Measurements from ENCODE around the gene DAZ4.
"Not testable (repeated sequence)": the region's sequence is repeated elsewhere in the genome, so short reads cannot be mapped to it uniquely, and the experiment has no call there.

DAZ4 gene

GRCh38 chrY:24833619-24834018, at the start of gene DAZ4:
Gene DAZ4 (plus strand): TSS chrY:24833919. CDS start chrY:24834127, 208 bp downstream.
- not testable (repeated sequence) for H3K9me3 ChIP-seq; H3K27me3 ChIP-seq; H3K4me3 ChIP-seq (ENCODE audit: low read depth in 1 of 2, low read length in 1 of 2); H3K36me3 ChIP-seq; H3K27ac ChIP-seq; H3K4me1 ChIP-seq (ENCODE audit: control insufficient read depth in 1 of 2, insufficient read depth in 1 of 2, low read depth in 1 of 2, low read length in 1 of 2)

GRCh38 chrY:24813293-24813692, 20.4 kb upstream of the DAZ4 start, which contains the start of gene DAZ3:
Gene DAZ3 (minus strand): TSS chrY:24813393. CDS start chrY:24813185, 208 bp downstream.
- H3K9me3 ChIP-seq; H3K27ac ChIP-seq; H3K4me3 ChIP-seq (ENCODE audit: low read depth in 1 of 2, low read length in 1 of 2); H3K27me3 ChIP-seq; H3K4me1 ChIP-seq (ENCODE audit: control insufficient read depth in 1 of 2, insufficient read depth in 1 of 2, low read depth in 1 of 2, low read length in 1 of 2); H3K36me3 ChIP-seq: not testable (repeated sequence)

- H3K27ac ChIP-seq; H3K9me3 ChIP-seq; H3K4me3 ChIP-seq (ENCODE audit: low read depth in 1 of 2, low read length in 1 of 2); H3K27me3 ChIP-seq; H3K4me1 ChIP-seq (ENCODE audit: control insufficient read depth in 1 of 2, insufficient read depth in 1 of 2, low read depth in 1 of 2, low read length in 1 of 2); H3K36me3 ChIP-seq: not testable (repeated sequence)
Observed at GRCh38 chrY:24821836-24822235, 11.9 kb upstream of the DAZ4 start.

GRCh38 chrY:24824184-24824879, 9.4 kb upstream of the DAZ4 start:
- H3K4me3 ChIP-seq (ENCODE audit: low read depth in 1 of 2, low read length in 1 of 2); H3K9me3 ChIP-seq; H3K27me3 ChIP-seq: not testable (repeated sequence)

GRCh38 chrY:24825069-24825468, 8.7 kb upstream of the DAZ4 start:
- H3K9me3 ChIP-seq; H3K4me3 ChIP-seq (ENCODE audit: low read depth in 1 of 2, low read length in 1 of 2): not testable (repeated sequence)

More at GRCh38 chrY:24824184-24824879, 9.4 kb upstream of the DAZ4 start:
- not testable (repeated sequence) for H3K36me3 ChIP-seq; H3K27ac ChIP-seq; H3K4me1 ChIP-seq (ENCODE audit: control insufficient read depth in 1 of 2, insufficient read depth in 1 of 2, low read depth in 1 of 2, low read length in 1 of 2)

More at GRCh38 chrY:24825069-24825468, 8.7 kb upstream of the DAZ4 start:
- H3K4me1 ChIP-seq (ENCODE audit: control insufficient read depth in 1 of 2, insufficient read depth in 1 of 2, low read depth in 1 of 2, low read length in 1 of 2); H3K27me3 ChIP-seq; H3K27ac ChIP-seq; H3K36me3 ChIP-seq: not testable (repeated sequence)
